Mesendoderm (in vitro differentiated cells): ENCODE measurements around the gene PIAS4.

Experiments used
- DNase-seq: peaks from one replicate; pipeline ENCODE4 v3.0.0; 2013
- H2AK5ac ChIP-seq: 2 replicates; pipeline ENCODE4 v1.6.1; 2013; ENCODE audit warnings: low read length, inconsistent platforms
- H2BK120ac ChIP-seq: 2 replicates; pipeline ENCODE4 v1.6.1; 2013; ENCODE audit warnings: low read depth, mild to moderate bottlenecking, low read length, moderate library complexity, mixed read lengths
- H2BK15ac ChIP-seq: replicated peaks from 2 replicates; pipeline ENCODE4 v1.6.1; 2013; ENCODE audit warnings: low read depth, mild to moderate bottlenecking, moderate library complexity
- H2BK5ac ChIP-seq: 2 replicates; pipeline ENCODE4 v1.6.1; 2013; ENCODE audit warnings: low read length, inconsistent platforms
- H3K18ac ChIP-seq: 2 replicates; pipeline ENCODE4 v1.6.1; 2013; ENCODE audit warnings: mild to moderate bottlenecking, low read length, mixed read lengths
- H3K23ac ChIP-seq: one replicate; pipeline ENCODE4 v1.6.1; 2013; ENCODE audit warnings: low read length
- H3K27ac ChIP-seq: 2 replicates; pipeline ENCODE4 v1.5.1; 2013; ENCODE audit warnings: low read depth, mild to moderate bottlenecking, inconsistent platforms, low read length, moderate library complexity
- H3K27me3 ChIP-seq: 2 replicates; pipeline ENCODE4 v1.6.1; 2013; ENCODE audit warnings: low read length, control low read depth, mild to moderate bottlenecking, inconsistent platforms; ENCODE audit not compliant: insufficient read depth, poor library complexity
- H3K36me3 ChIP-seq: 2 replicates; pipeline ENCODE4 v1.6.1; 2013; ENCODE audit warnings: low read length, inconsistent platforms; ENCODE audit not compliant: control insufficient read depth, insufficient read depth
- H3K4ac ChIP-seq: one replicate; pipeline ENCODE4 v1.6.1; 2013; ENCODE audit warnings: low read depth, mild to moderate bottlenecking, low read length, moderate library complexity
- H3K4me1 ChIP-seq: 2 replicates; pipeline ENCODE4 v1.6.1; 2013; ENCODE audit warnings: low read depth, low read length, inconsistent platforms; ENCODE audit not compliant: control insufficient read depth
- H3K4me2 ChIP-seq: 2 replicates; pipeline ENCODE4 v1.6.1; 2013; ENCODE audit warnings: low read length
- H3K4me3 ChIP-seq: 2 replicates; pipeline ENCODE4 v1.5.1; 2013; ENCODE audit warnings: mild to moderate bottlenecking, low read length
- H3K56ac ChIP-seq: one replicate; pipeline ENCODE4 v1.6.1; 2013; ENCODE audit warnings: low read length
- H3K79me1 ChIP-seq: 2 replicates; pipeline ENCODE4 v1.6.1; 2013; ENCODE audit warnings: low read length, inconsistent platforms
- H3K79me2 ChIP-seq: 2 replicates; pipeline ENCODE4 v1.6.1; 2013; ENCODE audit warnings: mild to moderate bottlenecking, low read length; ENCODE audit not compliant: control insufficient read depth, insufficient read depth
- H3K9ac ChIP-seq: 2 replicates; pipeline ENCODE4 v1.6.1; 2013; ENCODE audit warnings: low read length, inconsistent platforms
- H4K5ac ChIP-seq: one replicate; pipeline ENCODE4 v1.6.1; 2013; ENCODE audit warnings: low read length
- H4K8ac ChIP-seq: one replicate; pipeline ENCODE4 v1.6.1; 2013; ENCODE audit warnings: low read depth, mild to moderate bottlenecking, control low read depth, low read length, moderate library complexity
- WGBS: extraction: QIAGEN DNeasy Blood & Tissue Kit; methylation state at CpG from one replicate; pipeline ENCODE4 v1.1.7; 2013; ENCODE audit warnings: low lambda C conversion rate, missing lambda C conversion rate; ENCODE audit not compliant: insufficient coverage; ENCODE audit errors: extremely low coverage; 5-methylcytosine and 5-hydroxymethylcytosine counted together

The PIAS4 gene

DNA sequence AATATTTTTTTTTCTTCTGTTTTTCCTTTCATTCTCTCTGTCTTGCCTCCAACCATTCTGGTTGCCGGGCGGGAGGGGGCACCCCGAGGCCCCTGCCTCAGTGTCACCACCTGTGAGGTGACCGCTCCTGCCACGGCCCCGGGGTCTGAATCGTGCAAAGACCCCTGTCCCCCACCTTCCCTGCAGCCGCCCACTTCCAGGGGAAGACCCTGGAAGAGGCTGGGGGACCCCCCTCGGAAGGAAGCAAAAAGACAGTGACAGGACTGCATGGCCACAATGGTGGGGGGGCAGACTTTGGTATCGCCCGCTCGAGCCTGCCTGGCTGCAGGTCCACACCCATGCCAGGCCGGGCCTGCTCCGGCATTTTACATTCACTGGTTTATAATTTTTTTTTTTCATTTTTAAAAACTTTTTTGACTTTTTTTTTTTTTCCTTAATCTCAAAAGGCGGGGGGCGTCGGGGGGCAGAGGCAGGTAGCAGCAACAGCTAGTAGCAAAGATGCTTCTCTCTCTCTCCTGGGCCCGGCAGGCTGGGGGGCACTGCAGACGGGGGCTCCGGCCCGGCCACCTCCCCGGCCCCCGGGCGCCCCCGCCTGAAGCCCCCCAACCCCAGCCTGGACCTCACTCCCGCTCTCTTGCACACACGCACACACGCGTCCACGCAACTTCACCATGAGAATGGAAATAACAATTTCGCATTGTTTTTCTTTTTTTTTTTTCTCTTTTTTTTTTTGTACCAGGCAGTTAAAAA lies 36.6 kb downstream of the PIAS4 start:
- no peak overlapping the region for H4K5ac ChIP-seq
- H2BK120ac ChIP-seq: no peak overlapping the region
- H3K4me1 ChIP-seq: no peaks in the 10 kb centered on the region
- H3K4me3 ChIP-seq: no peak overlapping the region
- no peak overlapping the region for H3K4me2 ChIP-seq
- no peak overlapping the region for H4K8ac ChIP-seq
- H2AK5ac ChIP-seq: no peak overlapping the region
- no peaks in the 10 kb centered on the region for H3K36me3 ChIP-seq
- no peak overlapping the region for H3K23ac ChIP-seq
- H3K79me1 ChIP-seq: no peaks in the 10 kb centered on the region
- no peak overlapping the region for H3K56ac ChIP-seq
- no peak overlapping the region for H3K18ac ChIP-seq
- H3K79me2 ChIP-seq: peaks cover under 1% of the 10 kb centered on the region
- H3K4ac ChIP-seq: no peak overlapping the region
- H3K27me3 ChIP-seq: no peaks in the 10 kb centered on the region
- no peak overlapping the region for H2BK5ac ChIP-seq
- no peak for DNase-seq
- no peak overlapping the region for H3K27ac ChIP-seq
- no CpG with 5 or more reads among the region's 31 CpGs for WGBS
- H2BK15ac ChIP-seq: no peak overlapping the region
- no peak overlapping the region for H3K9ac ChIP-seq

DNA sequence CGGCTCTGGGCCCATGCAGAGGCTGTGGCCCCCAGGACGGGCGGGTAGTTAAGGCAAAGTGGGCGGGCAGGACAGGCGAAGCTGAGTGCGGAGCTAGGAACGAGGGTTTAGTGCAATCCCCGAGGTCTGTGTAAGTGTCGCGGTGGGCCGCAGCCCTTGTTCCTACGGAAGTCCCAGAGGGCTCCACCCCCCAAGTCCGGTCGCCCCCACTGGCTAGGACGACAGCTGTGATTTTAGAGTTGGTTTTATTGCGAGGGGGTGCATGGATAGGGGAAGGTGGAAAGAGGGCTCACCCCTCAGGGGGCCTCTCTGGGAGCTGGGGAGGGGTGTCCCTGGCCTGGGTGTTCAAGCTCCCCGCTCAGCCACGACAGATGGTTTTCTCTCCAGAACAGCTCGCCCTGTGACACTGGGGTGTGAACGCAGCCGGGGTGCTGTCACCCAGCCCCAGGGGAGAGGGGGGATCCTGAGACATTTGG lies 37.5 kb downstream of the PIAS4 start:
- H3K36me3 ChIP-seq: no peaks in the 10 kb centered on the region
- H3K79me2 ChIP-seq: peaks cover 3% of the 10 kb centered on the region
- H2BK120ac ChIP-seq: no peak overlapping the region
- H3K9ac ChIP-seq: no peak overlapping the region
- H3K27me3 ChIP-seq: no peaks in the 10 kb centered on the region
- no peak overlapping the region for H2BK5ac ChIP-seq
- H3K79me1 ChIP-seq: no peaks in the 10 kb centered on the region
- H3K4ac ChIP-seq: no peak overlapping the region
- WGBS: no CpG with 5 or more reads among the region's 21 CpGs
- H4K8ac ChIP-seq: no peak overlapping the region
- H3K27ac ChIP-seq: no peak overlapping the region
- no peaks in the 10 kb centered on the region for H3K4me1 ChIP-seq
- no peak for DNase-seq
- no peak overlapping the region for H3K56ac ChIP-seq
- H3K4me3 ChIP-seq: no peak overlapping the region
- no peak overlapping the region for H3K23ac ChIP-seq
- H4K5ac ChIP-seq: no peak overlapping the region
- no peak overlapping the region for H2AK5ac ChIP-seq
- H2BK15ac ChIP-seq: no peak overlapping the region
- no peak overlapping the region for H3K18ac ChIP-seq
- no peak overlapping the region for H3K4me2 ChIP-seq

DNA sequence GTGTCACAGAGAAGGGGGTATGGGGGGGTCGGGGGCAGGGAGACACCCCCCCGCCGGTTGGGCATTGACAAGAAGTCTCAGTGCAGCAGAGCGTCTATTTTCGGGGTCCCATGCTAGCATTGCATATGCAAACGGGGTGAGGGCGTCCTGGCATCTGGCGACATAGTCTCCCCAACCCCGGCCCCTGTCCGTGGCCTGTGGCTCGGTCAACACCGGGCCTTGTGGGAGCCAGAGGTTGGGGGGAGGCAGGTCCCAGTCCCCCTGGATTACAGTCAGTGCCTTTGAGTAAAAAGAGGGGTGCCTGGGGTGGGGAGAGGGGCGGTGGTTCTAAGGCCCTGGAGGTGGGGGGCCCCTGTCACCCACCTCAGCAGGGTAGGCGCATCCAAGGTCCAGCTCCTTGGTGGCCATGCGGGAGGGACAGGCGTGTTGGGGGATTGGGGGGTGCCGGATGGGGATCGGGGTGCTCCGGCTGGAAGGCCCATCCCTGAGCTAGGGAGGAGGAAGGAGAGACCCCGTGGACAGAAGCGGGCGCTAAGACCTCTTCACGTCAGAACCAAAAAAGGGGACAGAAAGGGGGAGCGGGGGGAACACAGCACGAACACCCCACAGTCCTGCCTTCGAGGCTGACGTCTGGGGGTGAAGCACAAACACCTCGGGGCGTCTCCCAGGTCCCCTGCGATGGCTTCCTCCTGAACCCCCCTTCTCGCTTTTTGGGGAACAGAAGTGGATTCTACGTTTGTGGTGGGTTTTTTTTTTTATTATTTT lies 38.2 kb downstream of the PIAS4 start:
- H3K4ac ChIP-seq: no peak overlapping the region
- H3K27me3 ChIP-seq: no peaks in the 10 kb centered on the region
- H3K27ac ChIP-seq: no peak overlapping the region
- H3K9ac ChIP-seq: no peak overlapping the region
- H3K36me3 ChIP-seq: no peaks in the 10 kb centered on the region
- H4K8ac ChIP-seq: no peak overlapping the region
- no peaks in the 10 kb centered on the region for H3K4me1 ChIP-seq
- H2AK5ac ChIP-seq: no peak overlapping the region
- no peak overlapping the region for H3K56ac ChIP-seq
- H3K4me2 ChIP-seq: no peak overlapping the region
- H3K79me1 ChIP-seq: peaks cover 2% of the 10 kb centered on the region
- H3K23ac ChIP-seq: no peak overlapping the region
- H4K5ac ChIP-seq: no peak overlapping the region
- no CpG with 5 or more reads among the region's 32 CpGs for WGBS
- H2BK15ac ChIP-seq: no peak overlapping the region
- H3K18ac ChIP-seq: no peak overlapping the region
- H3K4me3 ChIP-seq: no peak overlapping the region
- H2BK5ac ChIP-seq: no peak overlapping the region
- H3K79me2 ChIP-seq: peaks cover 6% of the 10 kb centered on the region
- H2BK120ac ChIP-seq: no peak overlapping the region
- no peak for DNase-seq

DNA sequence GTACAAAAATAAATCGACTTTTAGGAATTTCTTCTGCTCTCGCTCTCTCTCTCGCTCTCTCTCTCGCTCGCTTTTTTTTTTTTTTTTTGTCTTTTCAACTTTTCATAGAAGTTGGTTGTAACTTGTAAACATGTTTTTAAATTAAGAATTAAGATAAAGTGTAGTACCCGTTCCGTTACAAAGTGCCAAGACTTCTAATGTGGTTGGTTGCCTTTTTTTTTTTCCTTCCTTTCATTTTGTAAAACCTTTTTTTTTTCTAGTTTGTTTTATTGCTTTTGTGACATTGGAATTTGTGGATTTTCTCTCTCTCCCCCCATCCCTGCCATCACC lies 38.8 kb downstream of the PIAS4 start:
- no peak overlapping the region for H2BK5ac ChIP-seq
- H3K56ac ChIP-seq: no peak overlapping the region
- no peak overlapping the region for H2AK5ac ChIP-seq
- no peak overlapping the region for H3K9ac ChIP-seq
- H3K79me1 ChIP-seq: peaks cover 3% of the 10 kb centered on the region
- no peak overlapping the region for H3K4me3 ChIP-seq
- no peaks in the 10 kb centered on the region for H3K36me3 ChIP-seq
- no peak overlapping the region for H3K27ac ChIP-seq
- no CpG with 5 or more reads among the region's 7 CpGs for WGBS
- H3K23ac ChIP-seq: no peak overlapping the region
- H2BK120ac ChIP-seq: no peak overlapping the region
- H3K4ac ChIP-seq: no peak overlapping the region
- H3K4me1 ChIP-seq: no peaks in the 10 kb centered on the region
- H4K5ac ChIP-seq: no peak overlapping the region
- no peak overlapping the region for H4K8ac ChIP-seq
- no peak overlapping the region for H3K18ac ChIP-seq
- peaks cover 9% of the 10 kb centered on the region for H3K79me2 ChIP-seq
- no peak overlapping the region for H2BK15ac ChIP-seq
- H3K4me2 ChIP-seq: no peak overlapping the region
- H3K27me3 ChIP-seq: no peaks in the 10 kb centered on the region
- no peak for DNase-seq

DNA sequence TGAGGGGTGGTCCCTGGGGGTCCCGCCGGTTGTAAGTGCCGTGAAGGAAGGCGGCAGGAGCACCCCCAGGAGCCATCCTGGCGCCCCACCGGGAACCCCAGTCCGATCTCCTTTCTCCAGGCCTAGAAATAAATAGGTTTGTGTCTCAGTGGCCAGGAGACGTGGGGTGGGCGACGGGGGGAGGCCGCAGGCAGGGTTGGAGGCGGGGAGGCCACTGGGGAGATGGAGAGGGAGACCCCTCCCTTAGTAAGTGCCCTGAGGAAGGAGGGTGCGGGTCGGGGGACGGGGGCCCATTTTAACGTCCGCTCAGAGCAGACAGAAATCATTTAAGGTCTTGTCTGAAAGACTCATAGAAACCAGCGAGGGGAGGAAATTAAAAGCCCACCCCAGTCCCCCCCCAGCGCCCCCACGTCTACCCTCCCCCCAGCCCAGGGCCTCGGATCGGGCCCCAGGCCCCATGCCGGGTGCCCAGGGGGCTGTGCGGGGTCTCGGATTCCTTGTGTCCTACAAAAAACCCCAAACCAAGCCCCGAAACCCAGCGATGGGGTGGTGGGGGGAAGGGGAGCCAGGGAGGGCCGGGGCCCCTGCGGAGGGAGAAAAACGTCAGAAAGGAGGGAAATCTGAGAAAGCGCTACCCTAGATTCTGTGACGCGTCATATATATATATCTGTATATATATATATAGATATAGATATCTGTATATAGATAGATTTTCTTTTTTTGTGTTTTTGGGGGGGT lies 39.6 kb downstream of the PIAS4 start:
- Histone ChIP-seq H4K8ac (no peak overlapping the region), H3K4me2 (no peak overlapping the region), H3K27ac (no peak overlapping the region), H2AK5ac (no peak overlapping the region), H3K4me1 (no peaks in the 10 kb centered on the region), H2BK5ac (no peak overlapping the region), H3K27me3 (no peaks in the 10 kb centered on the region), H2BK120ac (no peak overlapping the region), H3K23ac (no peak overlapping the region), H3K79me2 (peaks cover 13% of the 10 kb centered on the region), H3K36me3 (no peaks in the 10 kb centered on the region), H3K9ac (no peak overlapping the region), H3K79me1 (peaks cover 4% of the 10 kb centered on the region), H2BK15ac (no peak overlapping the region), H3K4me3 (no peak overlapping the region), H4K5ac (no peak overlapping the region), H3K4ac (no peak overlapping the region), H3K56ac (no peak overlapping the region), H3K18ac (no peak overlapping the region)
- WGBS: no CpG with 5 or more reads among the region's 33 CpGs
- no peak for DNase-seq
